H1 (cell line): ENCODE measurements around the gene TGM6. TPM values are rescaled to one million over a fixed set of nuclear protein-coding genes. Genes with fewer than 3 reads are reported as not detected.

Source experiments
- ASH2L ChIP-seq: fragments of 200-600, 300-600 bp; sonication (generic); IDR thresholded peaks from one replicate; pipeline ENCODE4 v1.7.1; 2017; ENCODE audit warnings: low read length
- CHD1 ChIP-seq: IDR thresholded peaks from 2 replicates; pipeline ENCODE4 v1.6.1; 2012; ENCODE audit warnings: low read depth, low read length, improper control_type of control experiment
- GABPA ChIP-seq: IDR thresholded peaks from 2 replicates; pipeline ENCODE4 v1.6.1; 2011; ENCODE audit warnings: mild to moderate bottlenecking, low read length, moderate library complexity, borderline replicate concordance; ENCODE audit not compliant: insufficient read depth
- JUND ChIP-seq: IDR thresholded peaks from 2 replicates; pipeline ENCODE4 v1.6.1; 2011; ENCODE audit warnings: mild to moderate bottlenecking, improper control_type of control experiment, low read length
- SIN3A ChIP-seq, 2 experiments: IDR thresholded peaks in 1 of 2; conservative IDR thresholded peaks in 1 of 2; 2 replicates each; pipeline ENCODE4 v1.6.1; 2011 to 2012; ENCODE audit warnings: low read length in 2 of 2, improper control_type of control experiment in 1 of 2, low read depth in 1 of 2, mild to moderate bottlenecking in 1 of 2
- SP4 ChIP-seq: IDR thresholded peaks from 2 replicates; pipeline ENCODE4 v1.6.1; 2012; ENCODE audit warnings: low read length, inconsistent platforms
- polyA plus RNA-seq, 7 experiments: library from polyadenylated mRNA; depleted of rRNA in 3 of 7; stranded (reverse) in 5 of 7; unstranded in 2 of 7; fragments of >200 nt in 5 of 7; fragments of 200-250 nt in 2 of 7; gene quantifications; 1 replicate in 5 of 7; 2 replicates in 1 of 7; 4 replicates in 1 of 7; pipeline versions ENCODE4 v1.2.1 to v1.2.3, GENCODE V29; 2011 to 2013; ENCODE audit warnings: missing spikeins in 2 of 7, mixed read lengths in 2 of 7
- total RNA-seq: library from RNA; stranded (reverse); fragmentation: NEBNext Ultra II Directional; extraction: Animal tissue kit (Norgen Biotek cat#: 25700); gene quantifications from 2 replicates; pipeline ENCODE4 v1.2.1, GENCODE V29; 2021
- TF ChIP-seq, protein P1 (sequence below): IDR thresholded peaks from 2 replicates; pipeline ENCODE4 v1.6.1; 2012; ENCODE audit warnings: inconsistent platforms

Gene TGM6
- total and polyA plus RNA-seq, 2 of the 8 experiments (the other 6 are each of a cell fraction or from before 2014, with no cell fraction given): 0.03 TPM; not detected in 1

DNA sequence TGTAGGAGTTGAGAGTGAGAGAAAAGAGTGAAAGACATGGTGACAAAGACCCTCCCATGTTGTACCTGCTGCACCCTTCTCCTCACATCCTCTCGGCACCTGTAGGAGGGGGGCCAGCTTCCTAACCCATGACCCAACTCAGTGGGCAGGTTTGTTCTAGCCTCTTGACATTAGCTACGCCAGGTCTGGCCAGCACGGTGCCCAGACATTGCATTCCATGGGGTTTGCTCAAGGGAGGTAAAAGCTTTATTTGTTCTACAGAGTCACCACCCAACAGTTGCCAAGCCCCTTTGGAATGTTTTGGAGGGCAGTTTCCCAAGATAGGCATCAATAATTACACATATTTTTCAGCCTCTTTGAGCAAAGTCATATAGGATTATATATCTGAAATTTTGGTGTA lies 22.7 kb upstream of the TGM6 start (continued):
- TF ChIP-seq, protein P1, sequence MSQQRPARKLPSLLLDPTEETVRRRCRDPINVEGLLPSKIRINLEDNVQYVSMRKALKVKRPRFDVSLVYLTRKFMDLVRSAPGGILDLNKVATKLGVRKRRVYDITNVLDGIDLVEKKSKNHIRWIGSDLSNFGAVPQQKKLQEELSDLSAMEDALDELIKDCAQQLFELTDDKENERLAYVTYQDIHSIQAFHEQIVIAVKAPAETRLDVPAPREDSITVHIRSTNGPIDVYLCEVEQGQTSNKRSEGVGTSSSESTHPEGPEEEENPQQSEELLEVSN: no peak
- no peak for TF ChIP-seq SP4
- TF ChIP-seq GABPA: no peak
- TF ChIP-seq JUND: no peak
- no peak for TF ChIP-seq CHD1
- TF ChIP-seq ASH2L: no peak
- TF ChIP-seq SIN3A (conservative IDR thresholded peaks at IDR 0.05 in 1 of 2, IDR thresholded peaks at IDR 0.05 in 1 of 2; ENCODE audit: low read depth in 1 of 2, low read length in 2 of 2): no peak
